Colon (tissue), 2 donors: ENCODE measurements around the gene BATF.

ENCODE experiments used
- FAIRE-seq: peaks from 2 replicates; lab custom pipeline; 2012; peaks lifted over from hg19 to GRCh38; lab: Jason Lieb, UNC
- donor health status: control.
- donor health status: control.

Gene BATF, protein sequence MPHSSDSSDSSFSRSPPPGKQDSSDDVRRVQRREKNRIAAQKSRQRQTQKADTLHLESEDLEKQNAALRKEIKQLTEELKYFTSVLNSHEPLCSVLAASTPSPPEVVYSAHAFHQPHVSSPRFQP

DNA sequence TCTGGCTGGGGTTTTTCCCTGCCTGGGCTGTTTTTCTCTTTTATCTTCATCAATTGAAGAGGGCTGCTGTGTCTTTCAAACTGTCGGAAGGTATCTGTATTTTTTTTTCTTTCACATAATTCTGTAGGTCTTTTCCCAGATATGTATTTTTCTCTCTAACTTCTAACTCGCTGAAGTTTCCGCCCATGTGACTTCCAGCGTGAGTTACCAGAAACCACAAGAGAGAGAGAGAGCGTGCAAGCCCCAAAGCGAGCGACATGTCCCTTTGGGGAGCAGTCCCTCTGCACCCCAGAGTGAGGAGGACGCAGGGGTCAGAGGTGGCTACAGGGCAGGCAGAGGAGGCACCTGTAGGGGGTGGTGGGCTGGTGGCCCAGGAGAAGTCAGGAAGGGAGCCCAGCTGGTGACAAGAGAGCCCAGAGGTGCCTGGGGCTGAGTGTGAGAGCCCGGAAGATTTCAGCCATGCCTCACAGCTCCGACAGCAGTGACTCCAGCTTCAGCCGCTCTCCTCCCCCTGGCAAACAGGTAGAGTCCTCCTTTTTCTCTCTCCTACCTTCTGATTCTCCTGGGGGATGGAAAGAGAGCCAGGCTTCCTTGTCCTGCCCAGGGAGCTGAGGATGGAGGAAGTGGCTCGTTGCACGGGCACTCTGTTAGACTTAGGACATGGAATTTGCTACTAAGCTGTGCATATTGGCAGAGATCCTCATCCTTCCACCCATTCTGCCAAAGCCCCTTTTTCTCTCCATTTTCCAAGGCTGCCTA lies at the start of gene BATF:
BATF (plus strand) TSS at position 246 of the 759 bp plus-strand sequence; CDS start at position 460, 214 bp downstream.
- FAIRE-seq: no peak

DNA sequence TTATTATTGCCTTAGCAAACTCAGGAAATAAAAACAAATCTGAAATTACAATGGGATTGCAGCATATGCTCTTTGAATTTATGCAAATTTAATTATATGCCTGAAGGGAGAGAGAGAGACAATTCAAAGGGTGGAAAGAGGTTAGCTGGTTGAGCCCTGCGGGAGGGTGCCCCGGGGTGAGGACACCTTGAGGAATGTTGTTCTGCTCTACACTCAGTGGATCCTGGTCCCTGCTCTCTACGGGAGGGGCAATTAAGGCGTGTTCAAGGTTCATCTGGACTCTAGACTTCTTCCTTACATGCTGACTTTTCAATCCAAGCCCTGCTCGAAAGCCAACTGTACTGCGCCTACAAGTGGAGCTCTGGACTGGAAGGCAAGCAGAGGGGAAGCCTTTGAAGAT lies 48.1 kb upstream of the BATF start:
- peak; percentile 18 for FAIRE-seq

DNA sequence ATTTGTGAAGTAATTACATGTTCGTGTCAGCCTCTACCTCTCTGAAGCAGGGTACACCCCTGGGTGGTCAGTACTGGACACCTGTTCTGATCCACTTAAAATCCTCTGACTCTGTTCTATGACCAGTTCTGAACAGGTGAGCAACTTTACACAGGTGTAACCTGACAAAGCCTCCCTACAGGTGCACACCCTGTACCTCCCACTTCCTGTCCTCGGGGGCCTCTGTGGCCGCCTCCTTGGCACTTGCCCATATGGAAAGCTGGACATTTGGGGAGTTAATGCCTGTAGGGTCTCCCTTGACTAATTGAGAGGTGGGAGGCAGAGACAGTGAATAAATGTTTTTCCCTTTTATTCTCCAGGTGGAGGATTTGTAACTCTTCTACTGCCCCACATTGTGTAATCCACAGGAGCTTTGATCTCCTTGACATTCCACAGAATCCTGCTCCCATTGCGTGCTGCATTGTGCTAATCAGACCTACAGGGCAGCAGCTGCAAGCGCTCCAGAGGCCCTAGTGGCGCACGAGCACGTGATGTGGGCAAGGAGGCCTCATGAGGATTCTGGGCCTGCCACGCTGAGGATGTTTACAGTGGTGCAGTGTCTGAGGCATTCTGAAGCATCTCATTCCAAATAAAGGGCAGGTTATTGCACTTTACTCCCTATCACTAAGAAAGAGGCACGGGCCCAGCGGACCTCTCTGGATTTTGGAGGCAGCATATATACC lies 45.8 kb upstream of the BATF start:
- FAIRE-seq: no peak

DNA sequence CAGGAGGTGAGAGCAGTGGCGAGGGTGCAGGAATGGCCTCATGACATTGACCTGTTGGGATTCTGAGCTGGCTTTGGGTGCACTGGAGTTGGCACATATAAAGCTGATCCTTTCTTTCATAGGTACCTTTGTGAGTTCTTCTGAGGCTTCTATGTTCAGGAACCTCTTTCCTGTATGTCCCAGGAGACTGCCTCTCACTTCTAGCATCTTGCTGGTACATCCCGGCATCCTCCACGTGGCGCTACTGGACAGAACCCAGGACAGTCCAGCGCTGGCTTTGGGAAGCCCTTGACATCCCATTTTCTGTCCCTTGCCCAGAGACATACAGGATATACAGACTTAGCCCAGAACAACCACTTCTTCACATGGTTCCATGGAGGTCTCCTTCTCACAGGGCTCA lies 44.4 kb upstream of the BATF start:
- no peak for FAIRE-seq

GRCh38 chr14:75479770-75480600 lies 42.3 kb upstream of the BATF start:
- no peak for FAIRE-seq

- FAIRE-seq: no peak
Measured at GRCh38 chr14:75482366-75482765, 39.9 kb upstream of the BATF start.

DNA sequence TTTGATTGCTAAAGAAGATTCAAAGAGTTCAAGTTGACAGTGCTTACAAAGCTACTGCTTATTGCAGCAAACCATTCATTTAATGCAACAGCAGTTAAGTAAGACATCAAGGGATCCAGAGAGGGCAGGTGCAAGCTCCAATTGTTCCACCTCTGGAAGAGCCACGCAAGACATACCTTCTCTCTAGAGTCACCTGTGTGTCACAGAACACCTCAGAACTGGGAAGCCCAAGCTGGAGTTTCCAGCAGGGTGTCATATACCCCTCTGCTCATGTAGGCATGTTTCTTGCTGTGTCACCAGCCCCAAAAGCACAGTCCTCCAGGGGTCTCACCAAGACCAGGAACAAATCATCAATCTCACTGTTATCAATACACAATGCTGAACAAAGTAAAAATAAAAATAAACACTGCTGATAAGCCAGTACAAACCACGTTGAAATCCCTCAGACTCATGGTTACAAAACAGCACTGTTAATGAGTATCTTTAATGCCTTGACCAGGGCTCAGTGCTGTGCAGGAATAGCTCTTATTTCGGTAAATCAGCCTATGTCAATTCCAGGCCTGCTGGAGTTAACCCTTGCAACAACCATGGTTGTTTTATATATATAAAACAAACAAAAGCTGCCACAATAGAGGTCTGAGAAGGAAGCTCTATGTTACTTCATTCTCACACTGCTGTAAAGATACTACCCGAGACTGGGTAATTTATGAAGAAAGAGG lies 37.4 kb upstream of the BATF start:
- FAIRE-seq: no peak

GRCh38 chr14:75486318-75486717 lies 36.0 kb upstream of the BATF start:
- FAIRE-seq: no peak

DNA sequence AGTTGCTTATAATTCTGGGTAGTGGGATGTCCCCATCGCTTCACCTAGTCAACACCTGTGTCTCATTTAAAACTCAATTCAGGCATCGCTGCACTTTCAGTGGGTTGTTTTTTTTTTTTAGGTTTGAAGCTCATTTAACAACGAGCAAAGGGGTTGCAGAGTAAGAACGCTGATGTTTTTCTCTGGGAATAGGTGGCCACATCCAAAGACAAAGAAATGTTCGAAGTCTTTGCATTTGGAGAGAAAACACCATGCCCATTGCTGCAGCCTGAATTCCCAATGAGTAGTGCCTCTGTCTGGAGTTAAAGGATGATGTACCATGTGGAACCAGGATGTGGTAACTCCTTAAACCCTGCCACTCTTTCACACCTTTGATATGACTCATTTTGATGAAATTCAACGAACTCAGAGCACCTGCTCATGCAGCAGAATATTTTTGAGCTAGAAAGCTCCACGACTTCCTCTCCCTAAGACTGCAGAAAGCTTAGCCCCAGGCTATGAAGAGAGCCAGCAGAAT lies 35.1 kb upstream of the BATF start:
- FAIRE-seq: no peak

DNA sequence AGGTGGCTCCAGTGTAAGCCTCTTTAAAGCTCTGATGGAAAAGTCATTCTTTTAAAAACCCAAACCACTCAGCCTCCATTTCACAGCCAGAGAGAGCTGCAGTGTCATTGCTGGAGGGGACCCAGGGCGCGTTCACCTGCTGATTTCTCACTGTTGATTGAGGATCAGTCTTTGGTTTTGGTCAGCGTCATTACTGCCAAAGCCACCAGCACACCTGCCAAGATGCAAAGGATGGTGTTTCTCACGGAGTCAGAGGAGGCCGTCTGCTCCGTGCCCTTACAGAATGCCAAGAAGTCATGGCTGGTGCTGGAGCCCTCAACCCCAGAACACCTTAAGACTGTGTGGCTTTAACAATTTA lies 32.8 kb upstream of the BATF start:
- FAIRE-seq: no peak

DNA sequence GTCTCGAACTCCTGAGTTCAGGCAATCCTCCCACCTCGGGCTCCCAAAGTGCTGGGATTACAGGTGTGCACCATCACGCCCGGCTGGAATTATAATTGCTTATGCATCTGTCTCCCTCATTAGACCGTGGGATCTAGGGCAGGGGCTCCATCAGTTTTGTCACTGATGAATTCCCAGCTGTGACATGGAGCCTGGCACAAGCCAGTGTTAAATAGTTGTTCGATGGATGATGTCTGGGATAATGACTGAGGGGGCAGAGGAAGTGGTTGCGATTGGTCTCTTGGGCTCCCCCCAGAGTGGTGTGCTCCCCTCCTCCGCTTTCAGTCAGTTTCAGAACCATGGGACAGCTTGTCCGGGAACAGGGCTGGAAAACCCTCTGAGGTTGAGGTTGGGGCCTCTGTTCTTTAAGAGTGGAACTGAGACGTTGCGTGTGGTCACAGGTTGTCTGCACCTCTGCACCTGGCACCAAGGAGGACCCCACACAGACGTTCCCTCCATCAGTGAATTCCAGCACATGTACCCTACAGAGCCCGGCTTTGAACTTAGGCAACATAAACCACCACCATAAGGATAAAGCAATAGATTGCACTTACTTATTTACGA lies 30.8 kb upstream of the BATF start:
- FAIRE-seq: no peak

DNA sequence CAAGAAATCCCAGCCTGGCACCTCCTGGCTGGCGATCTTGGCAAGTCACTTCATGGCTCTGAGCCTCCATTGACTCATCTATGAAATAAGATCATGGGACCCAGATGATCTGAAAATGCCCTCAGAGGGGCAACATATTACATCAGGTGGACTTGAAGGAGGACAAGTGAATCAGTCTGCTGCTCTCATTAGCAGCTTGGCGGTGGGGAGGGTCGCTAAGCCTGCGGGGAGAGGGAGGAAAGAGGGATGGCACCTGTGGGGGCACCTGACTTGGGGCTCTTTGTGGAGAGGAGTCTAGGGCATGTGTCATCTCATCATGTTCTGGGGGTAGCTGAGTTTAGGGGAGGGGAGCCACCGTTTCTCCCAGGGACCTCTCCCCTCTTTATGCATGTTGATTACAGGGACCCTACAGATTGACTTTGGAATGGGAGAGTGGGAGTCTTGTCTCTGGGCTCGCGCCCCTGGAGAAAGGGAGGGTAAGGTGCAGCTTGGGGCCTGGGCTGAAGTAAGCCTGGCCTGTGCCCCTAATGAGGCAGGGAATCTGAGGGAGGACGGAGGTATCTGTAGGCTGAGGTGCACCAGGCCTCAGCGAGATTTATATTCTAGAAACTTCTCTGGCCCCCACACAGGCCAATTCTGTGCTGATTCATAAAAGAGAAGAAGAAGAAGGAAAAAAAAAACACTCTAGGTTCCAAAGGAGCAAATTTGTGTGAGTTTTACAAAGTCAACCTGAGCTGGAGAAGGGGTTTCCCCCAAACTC lies 29.3 kb upstream of the BATF start:
- FAIRE-seq: no peak

DNA sequence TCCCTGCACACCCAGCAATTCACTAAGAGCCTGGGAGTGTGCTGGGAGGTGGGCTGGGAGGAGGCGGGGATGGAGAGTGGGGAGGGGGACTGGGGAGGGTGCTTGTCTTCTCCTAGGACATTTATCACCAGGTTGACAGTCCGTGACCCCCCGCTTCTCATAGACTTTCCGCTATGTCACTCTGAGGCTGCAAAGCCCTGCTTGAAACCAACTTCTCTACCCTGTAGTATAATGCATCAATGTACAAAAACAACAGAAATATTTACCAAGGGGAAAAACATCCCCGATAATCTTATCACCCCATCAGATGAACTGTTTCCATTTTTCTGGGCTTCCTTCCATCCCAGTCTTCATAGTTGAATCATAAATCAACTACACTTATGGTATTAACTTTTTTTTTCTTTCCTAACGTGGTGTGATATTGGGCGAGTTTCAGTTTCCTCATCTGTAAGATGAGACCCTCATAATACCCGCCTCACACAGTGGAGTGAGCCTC lies 28.6 kb upstream of the BATF start:
- FAIRE-seq: no peak

- no peak for FAIRE-seq
Measured at GRCh38 chr14:75494896-75495295, 27.4 kb upstream of the BATF start.

DNA sequence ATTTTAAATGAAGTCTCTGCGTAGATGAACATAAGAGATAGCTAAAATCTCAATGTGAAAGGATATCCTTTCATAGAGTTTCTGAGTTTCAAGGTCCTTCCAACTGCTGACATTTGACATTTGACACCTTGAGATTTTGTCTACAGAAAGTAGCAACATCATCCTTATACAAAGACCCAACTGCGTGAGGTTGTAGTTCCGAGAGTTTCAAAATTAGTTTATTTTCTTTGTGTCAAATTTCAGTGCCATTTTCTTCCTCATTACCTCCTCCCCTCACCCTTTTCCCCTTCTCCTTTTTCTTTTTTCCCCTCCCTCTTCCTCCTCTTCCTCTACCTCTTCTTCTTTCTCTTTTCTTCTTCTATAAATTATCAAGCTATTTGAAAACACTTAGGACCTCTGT lies 26.9 kb upstream of the BATF start:
- FAIRE-seq: no peak

DNA sequence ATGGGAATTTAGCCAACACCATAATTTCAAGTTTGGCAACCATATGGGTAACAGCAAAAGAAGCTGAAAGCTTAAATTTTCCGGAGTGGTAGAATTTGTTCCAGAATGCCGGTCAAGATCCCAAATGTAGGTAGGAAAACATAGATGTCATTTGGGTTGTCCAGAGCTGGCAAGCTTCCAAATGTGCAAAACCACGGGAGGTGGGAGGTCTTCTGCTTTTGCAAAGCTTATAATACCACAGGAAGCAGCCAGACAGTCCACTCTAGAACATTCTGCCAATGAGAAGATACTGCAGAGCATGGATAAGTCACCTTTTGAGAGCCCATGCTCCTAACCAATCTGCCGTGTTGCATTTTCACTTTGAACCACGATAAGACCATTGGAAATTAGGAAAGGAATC lies 26.4 kb upstream of the BATF start:
- no peak for FAIRE-seq

- no peak for FAIRE-seq
Measured at GRCh38 chr14:75496755-75497154, 25.5 kb upstream of the BATF start.

GRCh38 chr14:75497191-75497590 lies 25.1 kb upstream of the BATF start:
- FAIRE-seq: no peak

- FAIRE-seq: no peak
Measured at GRCh38 chr14:75497701-75498100, 24.6 kb upstream of the BATF start.

DNA sequence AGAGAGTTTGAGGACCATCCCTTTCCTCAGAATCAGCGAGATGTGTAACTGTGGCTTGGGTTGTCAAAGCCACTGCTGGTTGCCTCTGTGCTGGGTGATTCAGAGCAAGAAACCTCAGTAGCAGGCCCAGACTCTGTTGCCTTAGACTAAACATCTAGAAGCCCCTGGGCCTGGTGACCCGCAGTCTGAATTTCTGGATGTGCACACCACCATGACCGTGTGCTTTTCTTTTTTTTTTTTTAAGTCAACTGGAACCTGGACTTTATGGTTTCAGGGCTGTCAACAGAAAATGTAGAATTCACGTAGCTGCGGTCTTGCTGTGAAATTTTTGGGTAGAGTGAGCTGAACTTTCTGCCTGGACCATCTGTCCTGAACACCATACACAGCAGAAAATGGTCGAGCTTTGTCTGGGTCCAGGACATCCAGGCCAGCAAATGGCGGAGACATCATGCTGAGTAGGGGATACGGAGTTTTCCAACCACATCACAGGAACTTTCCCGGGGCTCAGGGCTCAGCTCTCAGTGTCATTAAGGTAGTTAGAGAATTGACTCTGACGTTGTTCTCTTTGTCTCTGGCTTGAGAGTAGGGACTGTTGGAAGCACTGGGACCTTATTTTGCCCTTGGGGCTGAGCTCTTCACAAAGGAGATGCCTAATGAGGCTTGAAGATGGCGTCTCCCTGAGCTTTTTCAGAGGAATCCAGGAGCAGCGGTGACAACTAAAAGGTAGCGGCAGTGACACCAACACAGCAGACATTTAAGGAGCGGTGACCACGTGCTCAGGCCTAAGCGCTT lies 23.0 kb upstream of the BATF start:
- FAIRE-seq: no peak
